ENCODE measurements around the gene CDH15. TPM values are rescaled to one million over a fixed set of nuclear protein-coding genes. Genes with fewer than 3 reads are reported as not detected.

CDH15 gene
- polyA plus RNA-seq, 1 donor from 2014 or later: not detected

DNA sequence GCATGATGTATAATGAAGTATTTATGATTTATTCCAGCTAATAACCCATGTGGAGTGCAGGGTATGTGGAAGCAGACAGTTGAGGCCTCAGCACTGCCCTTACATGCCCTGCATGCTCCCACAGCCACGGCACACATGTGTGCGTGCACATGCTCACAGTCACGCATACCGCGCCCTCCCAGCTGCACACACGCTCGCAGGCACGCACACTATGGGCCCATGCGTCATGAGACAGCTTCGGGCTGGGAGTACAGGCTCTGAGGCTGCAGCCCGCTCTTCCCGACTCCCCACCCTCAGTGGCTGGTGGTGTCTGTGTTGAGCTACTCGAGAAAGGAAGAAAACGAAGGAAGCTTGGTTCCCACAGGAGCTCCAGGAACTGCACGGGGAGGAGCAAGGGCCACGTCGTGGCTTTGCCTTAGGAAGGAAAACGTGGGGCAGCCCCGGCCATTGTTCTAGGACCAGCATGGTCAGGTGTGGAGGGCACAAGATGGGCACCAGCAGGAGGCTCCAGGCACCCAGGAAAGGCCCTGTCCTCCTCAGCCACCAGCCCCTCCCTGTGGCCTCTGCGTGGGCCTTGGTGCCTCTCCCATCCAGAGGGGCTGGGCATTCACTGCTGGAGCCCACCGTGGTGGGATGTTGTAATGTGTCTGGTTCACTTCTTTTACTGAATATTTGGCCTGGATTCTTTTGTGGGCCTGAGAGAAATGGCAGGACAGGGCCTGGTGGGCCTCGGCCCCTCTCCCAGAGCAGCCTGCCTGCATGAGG, 27.5 kb upstream of the CDH15 start:
- no peak overlapping the region for H2AFZ ChIP-seq (ENCODE audit: low read depth, low read length)
- H3K27ac ChIP-seq (ENCODE audit: low read length): no peak overlapping the region
- no peaks in the 10 kb centered on the region for H3K36me3 ChIP-seq (ENCODE audit: insufficient read depth, low read length)
- H3K9ac ChIP-seq (ENCODE audit: low read length): no peak overlapping the region
- no peaks in the 10 kb centered on the region for H3K79me2 ChIP-seq (replicated peaks; ENCODE audit: insufficient read depth, low read length)
- no peak overlapping the region for H3K4me2 ChIP-seq (ENCODE audit: low read length)
- H3K9me3 ChIP-seq (ENCODE audit: low read length): no peaks in the 10 kb centered on the region
- H4K20me1 ChIP-seq (ENCODE audit: insufficient read depth): no peaks in the 10 kb centered on the region
- TF ChIP-seq, protein P1, sequence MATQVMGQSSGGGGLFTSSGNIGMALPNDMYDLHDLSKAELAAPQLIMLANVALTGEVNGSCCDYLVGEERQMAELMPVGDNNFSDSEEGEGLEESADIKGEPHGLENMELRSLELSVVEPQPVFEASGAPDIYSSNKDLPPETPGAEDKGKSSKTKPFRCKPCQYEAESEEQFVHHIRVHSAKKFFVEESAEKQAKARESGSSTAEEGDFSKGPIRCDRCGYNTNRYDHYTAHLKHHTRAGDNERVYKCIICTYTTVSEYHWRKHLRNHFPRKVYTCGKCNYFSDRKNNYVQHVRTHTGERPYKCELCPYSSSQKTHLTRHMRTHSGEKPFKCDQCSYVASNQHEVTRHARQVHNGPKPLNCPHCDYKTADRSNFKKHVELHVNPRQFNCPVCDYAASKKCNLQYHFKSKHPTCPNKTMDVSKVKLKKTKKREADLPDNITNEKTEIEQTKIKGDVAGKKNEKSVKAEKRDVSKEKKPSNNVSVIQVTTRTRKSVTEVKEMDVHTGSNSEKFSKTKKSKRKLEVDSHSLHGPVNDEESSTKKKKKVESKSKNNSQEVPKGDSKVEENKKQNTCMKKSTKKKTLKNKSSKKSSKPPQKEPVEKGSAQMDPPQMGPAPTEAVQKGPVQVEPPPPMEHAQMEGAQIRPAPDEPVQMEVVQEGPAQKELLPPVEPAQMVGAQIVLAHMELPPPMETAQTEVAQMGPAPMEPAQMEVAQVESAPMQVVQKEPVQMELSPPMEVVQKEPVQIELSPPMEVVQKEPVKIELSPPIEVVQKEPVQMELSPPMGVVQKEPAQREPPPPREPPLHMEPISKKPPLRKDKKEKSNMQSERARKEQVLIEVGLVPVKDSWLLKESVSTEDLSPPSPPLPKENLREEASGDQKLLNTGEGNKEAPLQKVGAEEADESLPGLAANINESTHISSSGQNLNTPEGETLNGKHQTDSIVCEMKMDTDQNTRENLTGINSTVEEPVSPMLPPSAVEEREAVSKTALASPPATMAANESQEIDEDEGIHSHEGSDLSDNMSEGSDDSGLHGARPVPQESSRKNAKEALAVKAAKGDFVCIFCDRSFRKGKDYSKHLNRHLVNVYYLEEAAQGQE (IDR thresholded peaks at IDR 0.05; ENCODE audit: borderline replicate concordance): no peak
- TF ChIP-seq MXI1 (conservative IDR thresholded peaks at IDR 0.05; ENCODE audit: poor library complexity, severe bottlenecking): no peak
- no peak for TF ChIP-seq EZH2 (IDR thresholded peaks at IDR 0.05; ENCODE audit: borderline replicate concordance, insufficient read depth, low read length, poor library complexity, severe bottlenecking)
- no peak for TF ChIP-seq TAF1 (IDR thresholded peaks at IDR 0.05; ENCODE audit: low read depth)
- TF ChIP-seq SMC3 (conservative IDR thresholded peaks at IDR 0.05; ENCODE audit: poor library complexity): no peak
- TF ChIP-seq RAD21 (conservative IDR thresholded peaks at IDR 0.05): no peak
- TF ChIP-seq, protein P2, sequence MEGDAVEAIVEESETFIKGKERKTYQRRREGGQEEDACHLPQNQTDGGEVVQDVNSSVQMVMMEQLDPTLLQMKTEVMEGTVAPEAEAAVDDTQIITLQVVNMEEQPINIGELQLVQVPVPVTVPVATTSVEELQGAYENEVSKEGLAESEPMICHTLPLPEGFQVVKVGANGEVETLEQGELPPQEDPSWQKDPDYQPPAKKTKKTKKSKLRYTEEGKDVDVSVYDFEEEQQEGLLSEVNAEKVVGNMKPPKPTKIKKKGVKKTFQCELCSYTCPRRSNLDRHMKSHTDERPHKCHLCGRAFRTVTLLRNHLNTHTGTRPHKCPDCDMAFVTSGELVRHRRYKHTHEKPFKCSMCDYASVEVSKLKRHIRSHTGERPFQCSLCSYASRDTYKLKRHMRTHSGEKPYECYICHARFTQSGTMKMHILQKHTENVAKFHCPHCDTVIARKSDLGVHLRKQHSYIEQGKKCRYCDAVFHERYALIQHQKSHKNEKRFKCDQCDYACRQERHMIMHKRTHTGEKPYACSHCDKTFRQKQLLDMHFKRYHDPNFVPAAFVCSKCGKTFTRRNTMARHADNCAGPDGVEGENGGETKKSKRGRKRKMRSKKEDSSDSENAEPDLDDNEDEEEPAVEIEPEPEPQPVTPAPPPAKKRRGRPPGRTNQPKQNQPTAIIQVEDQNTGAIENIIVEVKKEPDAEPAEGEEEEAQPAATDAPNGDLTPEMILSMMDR (IDR thresholded peaks at IDR 0.05; ENCODE audit: poor library complexity, severe bottlenecking): no peak
- TF ChIP-seq EP300 (conservative IDR thresholded peaks at IDR 0.05; ENCODE audit: poor library complexity, severe bottlenecking): no peak
- TF ChIP-seq POLR2AphosphoS5 (IDR thresholded peaks at IDR 0.05): no peak
- no peaks in the 10 kb centered on the region for H3K9me2 ChIP-seq (ENCODE audit: insufficient read depth, low read length)
- no peaks in the 10 kb centered on the region for H3K27me3 ChIP-seq (ENCODE audit: insufficient read depth, low read depth, low read length)
- no peak overlapping the region for H3K4me3 ChIP-seq (ENCODE audit: low read length)
- no peaks in the 10 kb centered on the region for H3F3A ChIP-seq (ENCODE audit: insufficient read depth, low read length, poor library complexity, severe bottlenecking)

DNA sequence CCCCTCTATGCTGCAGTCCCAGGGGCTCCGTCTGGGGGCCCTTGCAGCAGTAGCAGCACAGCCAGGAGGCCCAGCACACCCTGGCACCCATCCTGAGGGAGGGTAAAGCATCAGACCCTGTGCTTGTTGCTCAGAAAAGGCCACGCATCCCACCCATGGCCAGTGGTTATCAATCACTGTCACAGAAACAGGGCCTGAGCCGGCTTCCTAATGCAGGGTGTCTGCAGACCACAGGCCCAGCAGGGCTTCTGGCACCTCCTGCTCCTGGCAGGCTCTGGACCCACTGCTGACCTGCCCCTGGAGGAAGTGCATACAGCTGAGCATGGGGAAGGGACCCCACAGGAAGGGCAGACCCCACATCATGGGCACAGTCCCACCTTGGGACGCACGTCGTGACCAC, 26.9 kb upstream of the CDH15 start:
- no peak for TF ChIP-seq SMC3 (conservative IDR thresholded peaks at IDR 0.05; ENCODE audit: poor library complexity)
- no peak for TF ChIP-seq RAD21 (conservative IDR thresholded peaks at IDR 0.05)
- no peak for TF ChIP-seq MXI1 (conservative IDR thresholded peaks at IDR 0.05; ENCODE audit: poor library complexity, severe bottlenecking)
- TF ChIP-seq, protein P1 (IDR thresholded peaks at IDR 0.05; ENCODE audit: borderline replicate concordance): no peak
- TF ChIP-seq TAF1 (IDR thresholded peaks at IDR 0.05; ENCODE audit: low read depth): no peak
- no peak for TF ChIP-seq POLR2AphosphoS5 (IDR thresholded peaks at IDR 0.05)
- TF ChIP-seq EZH2 (IDR thresholded peaks at IDR 0.05; ENCODE audit: borderline replicate concordance, insufficient read depth, low read length, poor library complexity, severe bottlenecking): no peak
- TF ChIP-seq, protein P2 (IDR thresholded peaks at IDR 0.05; ENCODE audit: poor library complexity, severe bottlenecking): no peak
- no peak for TF ChIP-seq EP300 (conservative IDR thresholded peaks at IDR 0.05; ENCODE audit: poor library complexity, severe bottlenecking)
- H3K79me2 ChIP-seq (replicated peaks; ENCODE audit: insufficient read depth, low read length): no peaks in the 10 kb centered on the region
- no peak overlapping the region for H3K4me2 ChIP-seq (ENCODE audit: low read length)
- no peak overlapping the region for H3K27ac ChIP-seq (ENCODE audit: low read length)
- H3K9me3 ChIP-seq (ENCODE audit: low read length): no peaks in the 10 kb centered on the region
- H4K20me1 ChIP-seq (ENCODE audit: insufficient read depth): no peaks in the 10 kb centered on the region
- no peak overlapping the region for H2AFZ ChIP-seq (ENCODE audit: low read depth, low read length)
- no peak overlapping the region for H3K9ac ChIP-seq (ENCODE audit: low read length)
- no peaks in the 10 kb centered on the region for H3F3A ChIP-seq (ENCODE audit: insufficient read depth, low read length, poor library complexity, severe bottlenecking)
- no peaks in the 10 kb centered on the region for H3K27me3 ChIP-seq (ENCODE audit: insufficient read depth, low read depth, low read length)
- no peaks in the 10 kb centered on the region for H3K9me2 ChIP-seq (ENCODE audit: insufficient read depth, low read length)
- no peak overlapping the region for H3K4me3 ChIP-seq (ENCODE audit: low read length)
- H3K36me3 ChIP-seq (ENCODE audit: insufficient read depth, low read length): no peaks in the 10 kb centered on the region

Data from neural cell (in vitro differentiated cells).